ENCODE data around the gene WHRN.

The WHRN gene

DNA sequence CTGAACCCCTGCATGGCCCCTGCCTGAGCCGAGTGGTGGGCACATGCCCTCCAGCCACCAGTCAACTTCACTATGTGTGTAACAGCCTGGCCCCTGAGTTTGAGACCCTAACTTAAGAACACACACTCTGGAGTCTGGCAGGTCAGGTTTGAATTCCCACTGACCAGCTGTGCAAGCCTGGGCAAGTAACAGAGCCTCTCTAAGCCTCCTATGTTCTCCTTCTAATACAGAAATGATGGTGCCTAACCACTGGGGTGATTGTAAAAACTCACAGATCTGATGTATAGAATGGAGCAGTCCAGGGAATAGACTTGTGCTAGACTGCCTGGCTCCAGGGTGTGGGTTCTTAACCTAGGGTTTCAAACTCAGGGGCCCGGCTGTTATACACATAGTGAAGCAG lies 100.7 kb downstream of the WHRN start:
- H3K4me3 ChIP-seq (IDR thresholded peaks at IDR 0.05; ENCODE audit: insufficient read depth, low read depth, low read length): no peak overlapping the region
- H3K4me1 ChIP-seq (ENCODE audit: low read depth, poor library complexity, severe bottlenecking): peaks cover 4% of the 10 kb centered on the region
- no peaks in the 10 kb centered on the region for H4K20me1 ChIP-seq (ENCODE audit: insufficient read depth)
- H3K27me3 ChIP-seq (ENCODE audit: insufficient read depth, low read depth): no peaks in the 10 kb centered on the region
- H2AFZ ChIP-seq (ENCODE audit: low read depth): no peak overlapping the region
- no peaks in the 10 kb centered on the region for H3K79me2 ChIP-seq (ENCODE audit: insufficient read depth, low read depth)
- TF ChIP-seq, protein P1, sequence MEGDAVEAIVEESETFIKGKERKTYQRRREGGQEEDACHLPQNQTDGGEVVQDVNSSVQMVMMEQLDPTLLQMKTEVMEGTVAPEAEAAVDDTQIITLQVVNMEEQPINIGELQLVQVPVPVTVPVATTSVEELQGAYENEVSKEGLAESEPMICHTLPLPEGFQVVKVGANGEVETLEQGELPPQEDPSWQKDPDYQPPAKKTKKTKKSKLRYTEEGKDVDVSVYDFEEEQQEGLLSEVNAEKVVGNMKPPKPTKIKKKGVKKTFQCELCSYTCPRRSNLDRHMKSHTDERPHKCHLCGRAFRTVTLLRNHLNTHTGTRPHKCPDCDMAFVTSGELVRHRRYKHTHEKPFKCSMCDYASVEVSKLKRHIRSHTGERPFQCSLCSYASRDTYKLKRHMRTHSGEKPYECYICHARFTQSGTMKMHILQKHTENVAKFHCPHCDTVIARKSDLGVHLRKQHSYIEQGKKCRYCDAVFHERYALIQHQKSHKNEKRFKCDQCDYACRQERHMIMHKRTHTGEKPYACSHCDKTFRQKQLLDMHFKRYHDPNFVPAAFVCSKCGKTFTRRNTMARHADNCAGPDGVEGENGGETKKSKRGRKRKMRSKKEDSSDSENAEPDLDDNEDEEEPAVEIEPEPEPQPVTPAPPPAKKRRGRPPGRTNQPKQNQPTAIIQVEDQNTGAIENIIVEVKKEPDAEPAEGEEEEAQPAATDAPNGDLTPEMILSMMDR (conservative IDR thresholded peaks at IDR 0.05; ENCODE audit: low read depth, low read length): no peak
- H3K4me2 ChIP-seq: no peak overlapping the region
- no peak overlapping the region for H3K9ac ChIP-seq
- no peak overlapping the region for H3K27ac ChIP-seq
- H3K36me3 ChIP-seq (ENCODE audit: insufficient read depth): no peaks in the 10 kb centered on the region

DNA sequence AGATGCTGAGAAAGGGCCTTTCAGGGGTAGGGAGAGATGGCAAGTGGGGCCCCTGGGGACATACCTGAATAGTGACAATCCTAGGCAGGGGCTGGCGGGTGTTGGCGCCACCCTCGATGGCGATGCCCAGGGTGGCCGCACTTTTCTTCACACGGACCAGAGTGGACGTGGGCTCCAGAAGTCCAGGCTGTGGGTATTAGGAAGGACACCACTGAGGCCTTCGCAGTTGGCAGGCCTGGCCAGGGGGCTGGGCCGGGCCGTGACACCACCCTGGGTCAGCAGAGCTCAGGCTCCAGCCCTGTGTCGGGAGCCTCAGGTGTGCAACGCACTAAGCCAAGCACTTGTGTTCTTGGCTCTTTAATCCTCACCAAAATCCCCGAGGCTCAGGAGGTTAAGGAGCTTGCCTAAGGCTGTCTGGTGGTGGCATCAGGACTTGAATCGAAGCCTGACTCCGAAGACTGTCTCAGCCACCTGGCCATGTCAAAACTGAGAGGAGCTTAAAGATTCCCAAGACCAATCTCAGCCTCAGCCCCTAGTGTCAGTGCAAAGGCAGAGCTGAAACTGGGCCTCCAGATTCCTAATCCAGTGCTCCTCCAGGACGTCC lies 102.0 kb downstream of the WHRN start:
- Histone ChIP-seq H3K9ac (no peak overlapping the region), H3K79me2 (ENCODE audit: insufficient read depth, low read depth) (no peaks in the 10 kb centered on the region), H3K27ac (no peak overlapping the region), H4K20me1 (ENCODE audit: insufficient read depth) (no peaks in the 10 kb centered on the region), H3K36me3 (ENCODE audit: insufficient read depth) (no peaks in the 10 kb centered on the region), H3K4me1 (ENCODE audit: low read depth, poor library complexity, severe bottlenecking) (peaks cover 11% of the 10 kb centered on the region), H3K4me2 (no peak overlapping the region), H3K27me3 (ENCODE audit: insufficient read depth, low read depth) (no peaks in the 10 kb centered on the region), H3K4me3 (IDR thresholded peaks at IDR 0.05; ENCODE audit: insufficient read depth, low read depth, low read length) (no peak overlapping the region), H2AFZ (ENCODE audit: low read depth) (no peak overlapping the region)
- TF ChIP-seq, protein P1 (conservative IDR thresholded peaks at IDR 0.05; ENCODE audit: low read depth, low read length): no peak

GRCh38 chr9:114401344-114401743 lies 103.9 kb downstream of the WHRN start:
- peaks cover 24% of the 10 kb centered on the region for H3K4me1 ChIP-seq (ENCODE audit: low read depth, poor library complexity, severe bottlenecking)
- no peaks in the 10 kb centered on the region for H4K20me1 ChIP-seq (ENCODE audit: insufficient read depth)
- no peak overlapping the region for H3K9ac ChIP-seq
- peaks cover 10% of the 10 kb centered on the region; the same call in 1 of the 2 replicates for H3K79me2 ChIP-seq (ENCODE audit: insufficient read depth, low read depth)
- no peak overlapping the region for H3K27ac ChIP-seq
- no peak overlapping the region for H2AFZ ChIP-seq (ENCODE audit: low read depth)
- TF ChIP-seq, protein P1 (conservative IDR thresholded peaks at IDR 0.05; ENCODE audit: low read depth, low read length): no peak
- no peaks in the 10 kb centered on the region for H3K36me3 ChIP-seq (ENCODE audit: insufficient read depth)
- H3K4me2 ChIP-seq: no peak overlapping the region
- H3K27me3 ChIP-seq (ENCODE audit: insufficient read depth, low read depth): no peaks in the 10 kb centered on the region
- H3K4me3 ChIP-seq (IDR thresholded peaks at IDR 0.05; ENCODE audit: insufficient read depth, low read depth, low read length): no peak overlapping the region

DNA sequence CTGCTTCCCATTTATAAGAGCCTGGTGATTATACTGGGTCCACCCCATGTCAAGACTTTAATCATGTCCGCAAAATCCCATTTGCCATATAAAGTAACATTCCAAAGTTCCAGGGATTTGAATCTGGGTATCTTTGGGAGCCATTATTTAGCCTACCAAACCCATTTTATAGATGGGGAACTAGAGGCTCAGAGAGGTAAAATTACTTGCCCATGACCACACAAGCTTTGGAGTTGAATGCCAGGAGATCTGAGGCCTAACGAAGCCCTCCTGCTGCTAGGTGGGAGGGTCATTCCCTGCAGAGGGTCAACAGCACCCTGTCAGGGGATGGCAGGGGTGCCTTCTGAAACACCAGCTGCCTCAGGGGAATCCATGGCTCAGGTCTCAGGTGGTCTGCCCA lies 104.5 kb downstream of the WHRN start:
- Histone ChIP-seq H4K20me1 (ENCODE audit: insufficient read depth) (no peaks in the 10 kb centered on the region), H3K27me3 (ENCODE audit: insufficient read depth, low read depth) (no peaks in the 10 kb centered on the region), H3K36me3 (ENCODE audit: insufficient read depth) (no peaks in the 10 kb centered on the region), H3K4me2 (no peak overlapping the region), H2AFZ (ENCODE audit: low read depth) (no peak overlapping the region), H3K9ac (no peak overlapping the region), H3K4me3 (IDR thresholded peaks at IDR 0.05; ENCODE audit: insufficient read depth, low read depth, low read length) (no peak overlapping the region), H3K4me1 (ENCODE audit: low read depth, poor library complexity, severe bottlenecking) (peaks cover 28% of the 10 kb centered on the region), H3K79me2 (ENCODE audit: insufficient read depth, low read depth) (peaks cover 16% of the 10 kb centered on the region; the same call in 1 of the 2 replicates), H3K27ac (no peak overlapping the region)
- TF ChIP-seq, protein P1 (conservative IDR thresholded peaks at IDR 0.05; ENCODE audit: low read depth, low read length): no peak
